H9 (cell line): ENCODE data around the gene STX16. TPM values are rescaled to one million over a fixed set of nuclear protein-coding genes. Genes with fewer than 3 reads are reported as not detected.

Experiments
- DNase-seq: peaks from one replicate; pipeline ENCODE4 v3.0.0-alpha.2; 2017
- H2AFZ ChIP-seq: one replicate; pipeline ENCODE4 v1.6.1; 2013; ENCODE audit warnings: mild to moderate bottlenecking, low read length, control low read depth, moderate library complexity
- H2AK5ac ChIP-seq: 2 replicates; pipeline ENCODE4 v1.6.1; 2013; ENCODE audit warnings: low read length, control low read depth, mixed read lengths; ENCODE audit not compliant: insufficient read length
- H2BK120ac ChIP-seq: one replicate; pipeline ENCODE4 v1.6.1; 2013; ENCODE audit warnings: low read depth, mild to moderate bottlenecking, low read length, control low read depth, inconsistent platforms; ENCODE audit not compliant: poor library complexity, severe bottlenecking
- H2BK12ac ChIP-seq: 2 replicates; pipeline ENCODE4 v1.6.1; 2013; ENCODE audit warnings: low read length, control low read depth, mixed read lengths, low read depth; ENCODE audit not compliant: insufficient read length
- H2BK15ac ChIP-seq: 2 replicates; pipeline ENCODE4 v1.6.1; 2013; ENCODE audit warnings: low read depth, low read length, control low read depth
- H2BK20ac ChIP-seq: one replicate; pipeline ENCODE4 v1.6.1; 2013; ENCODE audit warnings: low read depth, mild to moderate bottlenecking, low read length, control low read depth, inconsistent platforms; ENCODE audit not compliant: poor library complexity, severe bottlenecking
- H2BK5ac ChIP-seq: 2 replicates; pipeline ENCODE4 v1.6.1; 2013; ENCODE audit warnings: low read length, control low read depth, mixed read lengths; ENCODE audit not compliant: insufficient read length
- H3K14ac ChIP-seq: 2 replicates; pipeline ENCODE4 v1.6.1; 2013; ENCODE audit warnings: low read length, control low read depth; ENCODE audit not compliant: insufficient read depth
- H3K18ac ChIP-seq: 2 replicates; pipeline ENCODE4 v1.6.1; 2013; ENCODE audit warnings: low read depth, mild to moderate bottlenecking, mixed read lengths, low read length, control low read depth; ENCODE audit not compliant: insufficient read length
- H3K23ac ChIP-seq: 2 replicates; pipeline ENCODE4 v1.6.1; 2013; ENCODE audit warnings: low read length, control low read depth, mixed read lengths, low read depth; ENCODE audit not compliant: insufficient read length
- H3K23me2 ChIP-seq: 2 replicates; pipeline ENCODE4 v1.6.1; 2013; ENCODE audit warnings: low read depth, mild to moderate bottlenecking, mixed read lengths, low read length, control low read depth; ENCODE audit not compliant: insufficient read length, poor library complexity, severe bottlenecking
- H3K27ac ChIP-seq: 2 replicates; pipeline ENCODE4 v1.5.1; 2013; ENCODE audit warnings: low read length, control low read depth, mixed read lengths, low read depth; ENCODE audit not compliant: insufficient read length
- H3K27me3 ChIP-seq: 2 replicates; pipeline ENCODE4 v1.6.1; 2013; ENCODE audit warnings: low read length, control low read depth, inconsistent platforms; ENCODE audit not compliant: insufficient read depth
- H3K4ac ChIP-seq: 2 replicates; pipeline ENCODE4 v1.6.1; 2013; ENCODE audit warnings: low read depth, mild to moderate bottlenecking, control low read depth, inconsistent platforms, low read length, moderate library complexity
- H3K4me1 ChIP-seq: 2 replicates; pipeline ENCODE4 v1.6.1; 2013; ENCODE audit warnings: low read length, control low read depth, inconsistent platforms; ENCODE audit not compliant: insufficient read depth
- H3K4me2 ChIP-seq: 2 replicates; pipeline ENCODE4 v1.6.1; 2013; ENCODE audit warnings: low read length, control low read depth, mixed read lengths; ENCODE audit not compliant: insufficient read length, insufficient read depth
- H3K56ac ChIP-seq: 2 replicates; pipeline ENCODE4 v1.6.1; 2013; ENCODE audit warnings: low read depth, mild to moderate bottlenecking, mixed read lengths, low read length, control low read depth; ENCODE audit not compliant: insufficient read length
- H3K79me1 ChIP-seq: 2 replicates; pipeline ENCODE4 v1.6.1; 2013; ENCODE audit warnings: low read depth, mild to moderate bottlenecking, moderate library complexity, low read length, control low read depth, inconsistent platforms; ENCODE audit not compliant: insufficient read depth, poor library complexity, severe bottlenecking
- H3K79me2 ChIP-seq: 2 replicates; pipeline ENCODE4 v1.6.1; 2013; ENCODE audit warnings: low read length, control low read depth, inconsistent platforms; ENCODE audit not compliant: insufficient read depth
- H3K9ac ChIP-seq: 2 replicates; pipeline ENCODE4 v1.6.1; 2013; ENCODE audit warnings: low read length, control low read depth, mixed read lengths; ENCODE audit not compliant: insufficient read length; ENCODE audit errors: extremely low read depth
- H3K9me3 ChIP-seq: one replicate; pipeline ENCODE4 v1.6.1; 2013; ENCODE audit warnings: low read depth, low read length, inconsistent platforms; ENCODE audit not compliant: control insufficient read depth
- H3T11ph ChIP-seq: one replicate; pipeline ENCODE4 v1.6.1; 2013; ENCODE audit warnings: mild to moderate bottlenecking, low read length, control low read depth, inconsistent platforms
- H4K20me1 ChIP-seq: one replicate; pipeline ENCODE4 v1.6.1; 2013; ENCODE audit not compliant: control insufficient read depth, insufficient read length, insufficient read depth
- H4K5ac ChIP-seq: 2 replicates; pipeline ENCODE4 v1.6.1; 2013; ENCODE audit warnings: low read depth, mild to moderate bottlenecking, mixed read lengths, low read length, control low read depth; ENCODE audit not compliant: insufficient read length
- H4K8ac ChIP-seq: replicated peaks from 2 replicates; pipeline ENCODE4 v1.6.1; 2013; ENCODE audit warnings: low read length, control low read depth, mixed read lengths, low read depth; ENCODE audit not compliant: insufficient read length
- H4K91ac ChIP-seq: 2 replicates; pipeline ENCODE4 v1.6.1; 2013; ENCODE audit warnings: low read depth, mild to moderate bottlenecking, moderate library complexity, mixed read lengths, low read length, control low read depth; ENCODE audit not compliant: insufficient read length
- H3K27ac Mint-ChIP-seq, 3 experiments: 2 replicates in 2 of 3; 3 replicates in 1 of 3; pipeline ENCODE4 v1.8.0; 2020 to 2021; ENCODE audit warnings: mixed read lengths in 3 of 3, mild to moderate bottlenecking in 1 of 3, moderate library complexity in 1 of 3
- H3K27me3 Mint-ChIP-seq: 2 replicates; pipeline ENCODE4 v1.8.0; 2021; ENCODE audit warnings: low read depth, mild to moderate bottlenecking, moderate library complexity, mixed read lengths
- H3K36me3 Mint-ChIP-seq, 3 experiments: 2 replicates in 2 of 3; 3 replicates in 1 of 3; pipeline ENCODE4 v1.8.0; 2020 to 2021; ENCODE audit warnings: low read depth in 3 of 3, mixed read lengths in 3 of 3; ENCODE audit not compliant: insufficient read depth in 1 of 3
- H3K4me1 Mint-ChIP-seq, 2 experiments: 2 replicates each; pipeline ENCODE4 v1.8.0; 2020; ENCODE audit warnings: mixed read lengths in 2 of 2
- H3K4me3 Mint-ChIP-seq, 2 experiments: 2 replicates in 1 of 2; 3 replicates in 1 of 2; pipeline ENCODE4 v1.8.0; 2020 to 2021; ENCODE audit warnings: mild to moderate bottlenecking in 2 of 2, mixed read lengths in 2 of 2, moderate library complexity in 1 of 2
- H3K9me3 Mint-ChIP-seq, 2 experiments: 2 replicates in 1 of 2; 3 replicates in 1 of 2; pipeline ENCODE4 v1.8.0; 2020; ENCODE audit warnings: mild to moderate bottlenecking in 2 of 2, mixed read lengths in 2 of 2, moderate library complexity in 1 of 2
- WGBS: extraction: QIAGEN DNeasy Blood & Tissue Kit; methylation state at CpG from one replicate; pipeline ENCODE4 v1.1.7; 2013; ENCODE audit warnings: missing lambda C conversion rate, low lambda C conversion rate, mixed read lengths; ENCODE audit not compliant: insufficient read length; ENCODE audit errors: extremely low coverage; 5-methylcytosine and 5-hydroxymethylcytosine counted together
- total RNA-seq: library from RNA; stranded (reverse); gene quantifications from 2 replicates; pipeline ENCODE4 v1.2.1, GENCODE V29; 2021
- TF ChIP-seq, protein P1 (sequence below): fragments of 200-600 bp; sonication (generic); conservative IDR thresholded peaks from 3 replicates; pipeline ENCODE4 v1.8.0; 2021; ENCODE audit warnings: antibody characterized with exemption, mild to moderate bottlenecking

The STX16 gene
- total RNA-seq, 1 experiment from 2014 or later: 87.8 TPM

DNA sequence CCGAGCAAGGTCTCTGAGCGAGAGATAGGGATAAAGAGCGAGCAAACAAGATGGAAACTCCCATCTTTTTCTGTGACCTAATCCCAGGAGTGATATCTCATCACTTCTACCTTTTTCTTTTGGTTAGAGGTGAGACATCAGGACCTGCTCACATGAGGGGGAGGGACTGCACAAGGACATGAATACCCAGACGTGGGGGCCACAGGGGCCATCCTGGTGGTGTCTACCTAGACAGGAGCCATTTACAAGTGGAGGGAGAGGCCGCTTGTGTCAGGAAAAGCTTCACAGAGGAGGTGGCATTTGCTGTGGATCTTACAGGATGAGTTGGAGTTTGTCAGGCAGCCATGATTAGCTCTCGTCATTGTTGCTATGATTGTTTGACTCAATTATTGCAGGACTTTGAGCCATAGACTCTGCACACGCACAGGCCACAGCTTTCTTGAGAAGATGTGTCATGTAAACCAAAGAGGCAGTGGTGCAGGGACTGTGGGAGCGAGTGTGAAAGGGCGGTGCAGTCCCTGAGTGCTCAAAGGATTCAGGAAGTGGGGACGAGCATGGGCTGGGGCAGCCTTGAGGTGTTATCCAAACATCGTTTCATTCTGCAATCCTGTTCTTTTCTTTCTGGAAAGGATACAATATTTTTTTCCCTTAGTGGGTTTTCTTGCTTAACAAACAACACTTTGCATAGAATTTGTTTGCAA, 49.2 kb downstream of the STX16 start:
- Histone ChIP-seq H3K23ac (no peak overlapping the region), H2AFZ (no peak overlapping the region), H3K4ac (no peak overlapping the region), H3K4me2 (no peak overlapping the region), H4K8ac (no peak overlapping the region), H3K79me1 (no peaks in the 10 kb centered on the region), H2AK5ac (no peak overlapping the region), H4K20me1 (no peaks in the 10 kb centered on the region), H3K4me1 (peaks cover 2% of the 10 kb centered on the region; the same call in 1 of the 2 replicates), H3K9me3 (no peaks in the 10 kb centered on the region), H2BK15ac (no peak overlapping the region), H3K27ac (no peak overlapping the region), H3K23me2 (no peaks in the 10 kb centered on the region), H2BK20ac (no peak overlapping the region), H2BK12ac (no peak overlapping the region), H3K56ac (no peak overlapping the region), H3K9ac (no peak overlapping the region), H3K27me3 (no peaks in the 10 kb centered on the region), H3K18ac (no peak overlapping the region), H3T11ph (no peak overlapping the region), H3K14ac (no peak overlapping the region), H4K5ac (no peak overlapping the region), H2BK120ac (no peak overlapping the region), H2BK5ac (no peak overlapping the region), H4K91ac (no peak overlapping the region), H3K79me2 (no peaks in the 10 kb centered on the region)
- no peaks in the 10 kb centered on the region for H3K27me3 Mint-ChIP-seq
- H3K36me3 Mint-ChIP-seq: peaks cover 15 to 53% (median 42%) of the 10 kb centered on the region in 3 experiments; a peak in 6 of 7 replicates
- H3K27ac Mint-ChIP-seq: peak overlapping the region; percentile 3 to 81 (median 81); a peak in 5 of 7 replicates
- peaks cover 0 to 3% of the 10 kb centered on the region in 2 experiments; a peak in 1 of 5 replicates for H3K9me3 Mint-ChIP-seq
- TF ChIP-seq, protein P1, sequence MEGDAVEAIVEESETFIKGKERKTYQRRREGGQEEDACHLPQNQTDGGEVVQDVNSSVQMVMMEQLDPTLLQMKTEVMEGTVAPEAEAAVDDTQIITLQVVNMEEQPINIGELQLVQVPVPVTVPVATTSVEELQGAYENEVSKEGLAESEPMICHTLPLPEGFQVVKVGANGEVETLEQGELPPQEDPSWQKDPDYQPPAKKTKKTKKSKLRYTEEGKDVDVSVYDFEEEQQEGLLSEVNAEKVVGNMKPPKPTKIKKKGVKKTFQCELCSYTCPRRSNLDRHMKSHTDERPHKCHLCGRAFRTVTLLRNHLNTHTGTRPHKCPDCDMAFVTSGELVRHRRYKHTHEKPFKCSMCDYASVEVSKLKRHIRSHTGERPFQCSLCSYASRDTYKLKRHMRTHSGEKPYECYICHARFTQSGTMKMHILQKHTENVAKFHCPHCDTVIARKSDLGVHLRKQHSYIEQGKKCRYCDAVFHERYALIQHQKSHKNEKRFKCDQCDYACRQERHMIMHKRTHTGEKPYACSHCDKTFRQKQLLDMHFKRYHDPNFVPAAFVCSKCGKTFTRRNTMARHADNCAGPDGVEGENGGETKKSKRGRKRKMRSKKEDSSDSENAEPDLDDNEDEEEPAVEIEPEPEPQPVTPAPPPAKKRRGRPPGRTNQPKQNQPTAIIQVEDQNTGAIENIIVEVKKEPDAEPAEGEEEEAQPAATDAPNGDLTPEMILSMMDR: no peak
- DNase-seq: no peak
- H3K4me3 Mint-ChIP-seq: no peak overlapping the region
- no CpG with 5 or more reads among the region's 11 CpGs for WGBS
- H3K4me1 Mint-ChIP-seq: peaks cover 4 to 9% of the 10 kb centered on the region in 2 experiments
